IPS DF 4.7 (cell line): Measurements from ENCODE around the gene EPS15.
"Not testable (repeated sequence)": the region's sequence is repeated elsewhere in the genome, so short reads cannot be mapped to it uniquely, and the experiment has no call there.

Experiments used
- DNase-seq: peaks from one replicate; pipeline ENCODE4 v3.0.0-alpha.2; 2013; ENCODE audit warnings: low spot score; ENCODE audit errors: extremely low read depth

EPS15 gene

DNA sequence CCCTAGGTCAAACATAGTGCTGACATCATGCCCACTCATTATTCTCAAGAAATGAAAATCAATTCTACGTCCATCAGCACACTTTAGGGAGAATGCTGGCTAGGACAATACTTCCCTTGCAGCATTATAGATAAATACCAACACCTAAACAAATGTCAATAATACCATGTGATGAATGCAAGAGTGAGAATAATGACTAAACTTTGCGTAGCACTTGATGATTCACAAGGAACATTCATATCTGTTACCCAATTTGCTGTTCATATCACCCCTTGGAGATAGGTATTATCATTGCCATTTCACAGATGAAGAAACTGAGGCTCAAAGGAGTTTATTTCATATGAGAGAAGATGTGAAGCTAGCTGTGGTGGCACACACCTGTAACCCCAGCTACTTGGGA lies 24.8 kb upstream of the EPS15 start:
- no peak for DNase-seq

DNA sequence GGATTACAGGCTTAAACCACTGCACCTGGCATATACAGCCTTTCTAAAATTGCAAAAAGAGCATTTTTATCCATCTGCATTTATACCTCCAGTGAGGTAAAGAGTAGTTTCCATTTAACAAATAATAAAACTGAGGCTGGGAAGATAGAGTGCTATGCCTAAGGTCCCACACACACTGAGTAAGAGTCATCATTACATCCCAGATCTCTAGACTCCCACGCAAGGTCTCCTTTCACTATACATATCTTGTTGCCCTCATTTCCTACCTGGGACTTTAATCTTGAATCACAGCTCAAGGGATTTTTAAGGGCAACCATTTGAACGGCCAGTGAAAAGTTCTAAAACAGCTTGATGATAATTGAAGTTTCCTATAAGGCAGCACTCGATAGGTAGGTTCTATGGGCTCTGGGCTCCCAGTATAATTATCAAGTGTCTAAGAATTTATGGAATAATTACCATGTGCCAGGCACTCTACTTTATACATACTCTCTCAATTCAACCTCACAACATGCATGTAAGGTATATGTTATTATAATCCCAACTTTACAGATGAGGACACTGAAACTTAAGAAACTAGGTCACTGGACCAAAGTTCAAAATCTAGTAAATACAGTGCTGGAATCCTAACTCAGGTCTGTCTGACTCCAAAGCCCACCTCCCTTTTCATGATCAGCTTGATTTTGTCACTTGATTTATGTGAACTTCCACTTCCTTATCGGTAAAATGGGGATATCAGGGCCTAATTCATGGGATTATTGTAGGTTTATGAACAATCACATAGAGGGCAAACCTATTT lies 23.3 kb upstream of the EPS15 start:
- no peak for DNase-seq

DNA sequence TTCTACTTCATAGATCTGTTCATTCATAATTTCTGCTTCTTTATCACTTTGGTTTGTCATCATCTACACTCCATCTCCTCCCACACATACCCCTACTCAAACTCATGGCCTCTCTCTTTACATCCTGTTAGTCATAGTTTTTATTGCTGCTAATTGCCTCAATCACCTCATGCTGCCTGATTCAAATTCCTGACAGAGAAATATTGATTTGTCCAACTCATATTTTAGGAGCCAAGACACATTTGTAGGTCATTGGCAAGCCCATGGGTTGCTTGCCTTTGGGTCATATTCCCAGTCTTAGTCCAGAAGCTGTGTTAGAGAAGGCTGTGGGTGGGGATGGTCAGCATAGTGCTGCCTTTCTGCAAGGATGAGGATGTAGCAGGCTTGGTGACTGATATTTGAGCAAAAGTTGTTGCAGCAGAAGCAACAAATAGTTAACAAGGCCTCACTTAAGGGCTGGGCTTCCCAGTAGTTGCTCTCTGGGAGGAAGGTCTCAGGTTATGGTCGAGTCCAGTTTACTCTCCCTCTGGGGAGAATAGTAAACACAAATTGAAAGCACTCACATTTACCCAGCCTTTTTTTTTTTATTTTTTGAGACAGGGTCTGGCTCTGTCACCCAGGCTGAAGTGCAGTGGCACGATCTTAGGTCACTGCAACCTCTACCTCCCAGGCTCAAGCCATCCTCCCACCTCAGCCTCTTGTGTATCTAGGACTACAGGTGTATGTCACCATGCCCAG lies 22.4 kb upstream of the EPS15 start:
- DNase-seq = no peak

DNA sequence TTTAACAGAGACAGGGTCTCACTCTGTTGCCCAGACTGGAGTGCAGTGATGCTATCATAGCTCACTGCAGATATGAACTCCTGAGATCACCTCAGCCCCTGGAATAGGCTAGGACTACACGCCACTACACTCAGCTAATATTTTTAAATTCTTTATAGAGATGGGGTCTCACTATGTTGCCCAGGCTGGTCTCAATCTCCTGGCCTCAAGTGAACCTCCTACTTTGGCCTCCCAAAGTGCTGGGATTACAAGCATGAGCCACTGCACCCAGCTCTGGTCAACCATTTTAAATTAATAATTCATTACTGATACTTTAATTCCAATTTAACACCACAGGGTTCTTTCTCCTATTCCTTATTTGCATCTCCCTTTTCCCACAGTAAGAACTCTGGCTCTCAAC lies 18.5 kb upstream of the EPS15 start:
- DNase-seq = no peak

DNA sequence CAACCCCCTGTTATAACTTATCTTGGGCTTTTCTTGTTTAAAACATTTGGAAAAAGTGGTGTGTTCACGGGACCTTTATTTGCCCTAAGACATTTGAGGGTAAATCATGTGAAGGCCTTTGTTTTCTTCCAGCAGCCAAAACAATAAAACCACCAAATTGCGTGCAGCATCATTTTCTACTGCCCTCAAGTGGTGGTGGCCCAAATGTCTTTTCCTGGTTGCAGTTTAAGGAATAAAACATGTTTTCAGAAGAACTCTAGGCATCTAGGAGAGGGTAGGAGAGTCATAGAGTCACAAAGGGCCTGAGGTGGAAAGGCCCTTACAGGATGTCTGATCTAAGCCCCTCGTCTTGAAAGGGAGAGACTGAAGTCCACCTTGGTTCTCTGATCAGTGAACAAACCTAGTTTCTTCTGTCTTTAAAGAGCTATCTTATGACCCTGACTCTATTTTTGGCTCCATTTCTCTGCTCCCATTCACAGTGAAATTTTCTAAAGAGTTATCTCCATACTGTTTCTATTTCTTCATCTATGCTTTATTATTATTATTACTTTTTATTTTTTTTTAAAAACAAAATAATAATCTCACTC lies 16.0 kb upstream of the EPS15 start:
- no peak for DNase-seq

DNA sequence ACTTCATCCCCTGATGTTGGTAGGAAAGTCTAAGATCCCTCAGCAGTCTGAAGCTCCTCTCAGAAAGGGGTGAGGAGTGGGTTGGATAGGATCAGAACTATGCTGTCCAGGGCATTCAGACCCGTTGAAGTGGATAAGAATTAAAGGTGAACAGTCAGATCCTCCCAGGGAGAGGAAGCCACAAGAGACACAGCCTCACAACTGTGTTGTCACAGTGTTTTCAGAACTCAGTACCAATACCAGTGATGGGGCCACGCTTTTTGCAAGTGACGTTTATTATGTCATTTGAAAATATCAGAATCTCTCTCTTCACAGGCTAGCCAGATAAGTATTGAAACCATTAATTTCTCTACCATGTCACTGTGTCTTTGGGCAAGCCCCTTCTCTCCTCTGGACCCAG lies 15.4 kb upstream of the EPS15 start:
- no peak for DNase-seq

DNA sequence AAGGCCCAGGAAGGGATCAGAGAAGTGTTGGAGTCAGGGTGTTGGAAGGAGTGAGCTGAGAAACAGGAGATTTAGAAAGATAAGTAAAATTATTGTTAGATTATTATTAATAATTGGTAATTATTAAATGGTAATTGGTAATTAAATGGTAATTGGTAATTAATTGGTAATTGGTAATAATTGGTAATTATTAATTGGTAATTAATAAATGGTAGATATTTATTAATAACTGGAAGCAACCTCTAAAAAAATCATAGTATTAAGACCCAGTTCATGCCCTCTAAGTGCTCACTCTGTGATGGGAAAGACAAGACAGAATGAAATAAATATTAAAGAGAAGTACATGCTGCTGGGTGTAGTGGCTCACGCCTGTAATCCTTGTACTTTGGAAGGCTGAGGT lies 13.8 kb upstream of the EPS15 start:
- no peak for DNase-seq

DNA sequence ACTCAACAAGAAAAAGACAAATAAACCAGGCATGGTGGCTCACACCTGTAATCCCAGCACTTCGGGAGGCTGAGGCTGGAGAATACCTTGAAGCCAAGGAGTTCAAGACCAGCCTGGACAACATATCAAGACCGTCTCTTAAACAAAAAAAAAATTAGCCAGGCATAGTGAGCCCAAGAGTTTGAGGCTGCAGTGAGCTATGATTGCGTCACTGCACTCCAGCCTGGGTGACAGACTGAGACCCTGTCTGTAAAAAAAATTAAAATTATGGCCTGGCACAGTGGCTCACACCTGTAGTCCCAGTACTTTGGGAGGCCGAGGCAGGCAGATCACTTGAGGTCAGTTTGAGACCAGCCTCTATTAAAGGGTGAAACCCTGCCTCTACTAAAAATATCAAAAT lies 11.4 kb upstream of the EPS15 start:
- not testable (repeated sequence) for DNase-seq

DNA sequence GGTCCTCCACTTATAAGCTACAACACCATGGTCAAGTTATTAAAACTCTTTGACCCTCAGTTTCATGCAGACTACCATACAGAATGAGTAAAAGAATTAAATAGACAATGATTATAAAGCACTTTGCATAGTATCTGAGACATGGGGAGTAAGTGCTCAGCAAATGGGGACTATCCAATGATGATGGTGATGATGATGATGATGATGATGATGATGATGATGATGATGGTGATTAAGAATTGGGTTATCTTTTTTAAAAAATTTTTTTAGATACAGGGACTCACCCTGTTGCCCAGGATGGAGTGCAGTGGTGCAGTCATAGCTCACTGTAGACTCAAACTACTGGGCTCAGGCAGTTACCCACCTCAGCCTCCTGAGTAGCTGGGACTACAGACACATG lies 8.1 kb upstream of the EPS15 start:
- no peak for DNase-seq

DNA sequence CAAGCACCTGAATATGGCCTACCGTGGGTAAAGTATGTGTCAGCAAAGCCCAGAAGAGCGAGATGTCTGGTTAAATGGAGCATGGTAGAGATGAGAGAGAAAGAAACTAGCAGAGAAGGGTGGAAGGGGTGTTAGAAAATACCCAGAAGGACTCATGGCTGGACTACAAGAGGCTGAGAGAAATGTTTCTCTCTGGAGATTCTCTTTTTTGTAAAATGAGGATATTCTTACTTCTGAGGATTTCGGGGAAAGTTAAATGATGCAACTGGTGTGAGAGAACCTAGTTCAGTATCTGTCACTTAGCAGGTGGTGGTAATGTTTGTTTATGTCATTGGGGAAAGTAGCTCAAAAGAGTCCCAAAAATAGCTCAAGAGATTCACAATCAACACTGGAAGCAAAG lies 7.2 kb upstream of the EPS15 start:
- no peak for DNase-seq

DNA sequence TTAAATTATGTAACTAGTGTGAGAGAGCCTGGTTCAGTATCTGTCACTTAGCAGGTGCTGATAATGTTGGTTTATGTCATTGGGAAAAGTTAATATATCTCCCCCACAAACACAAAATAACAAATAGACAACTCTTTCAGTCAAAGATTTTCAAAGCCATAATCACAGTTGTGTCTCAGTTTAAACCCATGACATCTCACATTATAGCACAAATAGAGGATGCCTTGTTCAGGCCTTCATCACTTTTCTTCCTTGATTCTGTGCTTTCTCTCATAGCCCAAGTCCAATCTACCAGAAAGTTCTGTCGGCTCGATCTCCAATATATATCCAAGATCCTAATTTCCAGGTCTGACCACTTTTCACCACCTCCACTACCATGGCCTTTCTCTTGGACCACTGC lies 6.2 kb upstream of the EPS15 start:
- DNase-seq = no peak

DNA sequence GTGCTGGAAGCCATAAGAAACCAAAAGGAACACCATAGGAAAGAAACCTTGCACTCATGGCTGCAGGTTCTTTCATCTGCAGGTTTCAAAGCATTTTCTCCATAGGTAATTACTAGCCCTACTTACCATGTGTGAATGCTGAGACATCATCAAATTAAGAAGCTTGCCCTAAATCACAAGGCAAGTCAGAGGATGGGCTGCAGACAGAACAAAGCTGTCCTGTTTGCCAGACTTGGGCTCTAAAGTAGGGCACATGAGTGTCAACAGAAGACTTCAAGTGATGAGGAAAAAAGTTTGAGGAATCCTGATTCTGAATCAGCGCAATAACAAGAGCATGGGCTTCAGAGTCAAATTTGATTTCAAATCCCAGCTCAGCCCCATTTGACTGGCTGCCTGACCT lies 5.8 kb upstream of the EPS15 start:
- no peak for DNase-seq

DNA sequence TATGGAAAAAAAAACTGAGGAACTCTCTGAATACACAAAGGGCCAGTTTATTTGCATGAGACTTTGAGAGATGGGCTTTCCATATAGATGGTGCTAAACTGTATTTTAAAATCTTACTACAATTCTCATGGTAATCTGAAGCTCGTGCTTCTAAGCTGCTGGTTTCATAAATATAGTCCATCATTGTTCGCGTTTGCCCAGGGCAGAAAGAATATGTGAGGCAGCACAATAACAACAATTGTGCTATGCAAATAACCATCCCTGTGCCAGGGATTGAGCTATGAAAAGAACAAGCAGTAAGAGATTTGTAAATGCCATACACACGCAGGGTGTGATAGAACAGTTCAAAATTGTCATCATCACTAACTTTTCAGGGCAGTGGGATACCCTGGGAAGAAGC lies 4.9 kb upstream of the EPS15 start:
- no peak for DNase-seq

DNA sequence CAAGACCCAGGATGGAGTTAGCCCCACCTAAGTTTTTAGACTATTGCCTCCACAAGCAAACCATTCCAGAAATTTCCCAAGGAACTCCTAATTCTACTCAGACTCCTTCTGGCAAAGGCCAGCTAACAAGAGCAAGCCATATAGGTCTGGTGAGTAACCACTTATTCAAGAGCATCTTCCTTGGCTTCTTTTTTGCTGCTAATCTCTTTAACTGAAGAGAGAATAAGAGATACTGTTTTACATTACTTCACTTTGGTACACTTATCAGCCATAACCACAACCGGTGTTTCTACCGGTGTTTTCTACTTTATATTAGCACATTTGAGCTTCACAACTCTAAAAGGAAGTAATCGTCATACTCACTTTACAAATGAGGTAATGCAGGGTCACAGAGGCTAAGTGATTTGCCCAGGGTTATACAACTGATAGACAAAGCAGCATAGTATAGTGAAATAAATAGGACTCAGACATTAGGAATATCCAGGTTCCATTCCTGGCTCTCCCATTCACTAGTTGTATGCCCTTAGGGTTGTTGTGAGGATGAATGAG lies 1.7 kb upstream of the EPS15 start:
- DNase-seq = no peak

DNA sequence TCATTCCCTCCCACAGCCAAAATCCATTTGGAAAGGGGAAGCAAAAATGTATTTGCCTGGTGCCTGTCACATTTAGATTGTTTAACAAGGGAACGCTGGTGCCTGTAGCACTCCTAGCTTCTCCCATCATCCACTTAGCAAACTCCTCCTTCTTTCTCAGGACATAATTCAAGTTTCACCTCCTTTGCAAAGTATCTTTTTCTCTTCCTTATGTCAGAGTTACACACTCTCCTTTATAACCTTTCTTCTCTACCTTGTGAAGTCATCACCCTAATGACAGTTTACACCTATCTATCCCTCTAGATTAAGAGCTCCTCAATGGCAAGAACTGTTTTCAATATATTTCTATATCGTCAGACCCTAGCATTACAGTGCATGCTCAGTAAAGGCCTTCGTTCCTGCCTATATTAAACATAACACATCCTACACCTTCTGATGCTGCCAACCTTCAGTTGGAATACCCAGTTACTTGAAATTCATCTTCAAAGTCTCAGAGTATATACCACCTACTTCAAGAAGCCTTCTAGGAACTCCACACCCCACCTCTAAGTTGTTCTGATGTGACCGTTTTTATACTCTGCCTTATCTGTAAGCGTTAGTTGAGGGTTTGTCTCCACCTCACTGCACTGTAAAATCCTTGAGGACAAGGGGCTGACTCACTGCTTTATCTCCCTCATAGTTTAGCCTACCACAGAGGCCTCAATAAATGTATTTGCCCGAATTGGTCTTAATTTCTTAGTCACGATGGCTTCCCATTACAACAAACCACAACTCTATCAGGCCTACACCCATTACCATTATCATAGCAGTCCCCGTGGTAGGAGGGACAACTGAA lies 1.0 kb upstream of the EPS15 start:
- DNase-seq = no peak

DNA sequence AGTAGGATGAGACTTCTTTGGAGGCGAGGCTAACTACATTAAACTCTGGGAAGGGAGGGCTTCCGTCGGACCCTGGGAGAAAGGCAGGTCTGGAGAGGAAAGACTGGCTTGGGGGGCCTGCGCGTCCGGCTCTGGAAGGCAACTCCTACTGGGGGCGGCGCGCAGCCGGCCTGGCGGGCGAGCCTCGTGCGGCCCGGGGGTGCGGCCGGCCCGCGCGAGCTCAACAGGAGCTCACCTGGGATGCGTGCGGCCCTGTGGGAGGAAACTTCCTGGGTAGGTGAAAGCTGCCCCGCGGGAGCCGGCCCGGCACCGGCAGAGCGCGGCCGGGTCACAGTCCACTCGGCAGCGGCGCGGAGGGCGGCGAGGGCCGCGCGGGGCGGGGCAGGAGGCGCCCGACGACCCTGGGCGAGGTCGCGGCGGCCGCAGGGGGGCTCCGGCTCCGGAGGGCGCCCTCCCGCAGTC lies 449 bp downstream of the EPS15 start:
- no peak for DNase-seq

DNA sequence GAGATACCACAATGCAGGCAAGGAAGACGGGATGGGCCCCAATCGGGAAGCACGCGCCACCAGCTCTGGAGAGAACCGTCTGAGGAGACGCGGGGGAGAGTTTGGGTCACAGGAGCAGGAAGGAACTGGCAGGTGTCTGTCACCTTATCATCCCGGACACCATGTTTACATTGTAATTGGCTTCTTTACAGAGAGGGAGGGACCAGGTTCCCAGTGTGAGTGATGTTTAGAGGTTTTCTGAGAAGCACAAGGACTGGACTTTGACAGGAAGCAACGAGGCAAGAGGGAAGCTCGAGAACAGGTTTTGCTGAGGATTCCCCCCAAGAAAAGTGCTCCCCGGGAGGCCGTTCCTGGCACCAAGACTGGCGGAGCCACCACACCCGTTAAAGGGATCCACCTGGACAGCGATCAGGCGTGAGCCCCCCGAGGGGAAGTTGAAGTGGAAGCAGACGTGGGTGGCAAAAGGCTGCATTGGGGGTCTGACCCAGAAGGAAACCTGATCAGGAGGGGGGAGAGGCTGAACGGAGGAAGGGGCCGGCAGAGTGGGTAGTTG lies 957 bp downstream of the EPS15 start:
- DNase-seq = no peak

DNA sequence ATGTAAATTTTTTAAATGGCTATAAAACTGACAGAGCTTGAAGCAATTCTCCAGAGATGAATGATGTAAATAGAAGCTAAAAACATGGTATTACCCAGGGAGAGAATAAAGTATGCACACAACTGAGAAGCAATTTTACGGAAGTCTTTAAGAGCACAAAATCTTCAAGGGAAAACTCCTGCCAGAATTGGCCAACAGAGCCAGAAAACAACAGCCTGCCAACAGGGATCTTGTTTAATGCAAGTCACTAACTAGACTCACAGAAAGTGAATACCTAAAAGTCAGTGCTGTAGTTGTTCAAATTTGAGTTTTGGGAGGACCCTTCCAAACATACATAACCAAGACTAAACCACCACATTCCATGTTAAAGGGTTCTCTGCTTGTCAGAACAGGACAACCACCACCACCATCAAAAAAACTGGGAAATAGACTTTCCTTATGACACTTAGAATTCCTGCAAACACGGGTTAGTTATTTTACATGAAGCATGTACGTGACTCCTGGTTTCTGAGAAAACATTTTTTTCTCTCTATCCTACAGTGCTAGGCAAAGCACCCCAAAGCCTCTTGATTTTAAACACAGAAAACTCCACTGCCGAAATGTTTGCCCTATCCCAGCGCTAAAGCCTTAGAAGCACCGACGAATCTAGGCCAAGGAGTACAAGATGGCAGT lies 1.6 kb downstream of the EPS15 start:
- no peak for DNase-seq

DNA sequence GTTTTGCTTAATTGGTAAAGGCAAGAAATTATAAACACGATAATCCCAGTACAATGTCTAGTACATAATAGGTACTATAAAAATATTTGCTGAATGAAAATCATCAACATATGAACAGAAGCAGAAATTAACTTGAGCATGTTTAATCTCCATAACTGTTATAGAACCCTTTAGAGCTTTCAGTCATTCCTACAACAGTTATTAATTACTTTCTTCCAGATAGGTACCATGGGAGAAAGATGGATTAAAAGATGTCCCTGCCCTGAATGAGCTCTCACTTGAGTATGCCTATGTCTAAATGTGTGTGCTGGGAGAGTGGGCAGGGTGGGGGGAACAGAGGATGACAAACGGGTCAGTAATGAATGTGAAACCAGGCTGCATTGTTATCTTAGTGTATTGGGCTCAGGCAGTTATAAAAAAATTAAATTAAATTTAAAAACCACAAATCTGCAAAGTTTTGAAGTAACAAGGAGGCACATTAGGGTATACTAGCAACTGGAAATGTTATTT lies 2.4 kb downstream of the EPS15 start:
- DNase-seq = no peak

DNA sequence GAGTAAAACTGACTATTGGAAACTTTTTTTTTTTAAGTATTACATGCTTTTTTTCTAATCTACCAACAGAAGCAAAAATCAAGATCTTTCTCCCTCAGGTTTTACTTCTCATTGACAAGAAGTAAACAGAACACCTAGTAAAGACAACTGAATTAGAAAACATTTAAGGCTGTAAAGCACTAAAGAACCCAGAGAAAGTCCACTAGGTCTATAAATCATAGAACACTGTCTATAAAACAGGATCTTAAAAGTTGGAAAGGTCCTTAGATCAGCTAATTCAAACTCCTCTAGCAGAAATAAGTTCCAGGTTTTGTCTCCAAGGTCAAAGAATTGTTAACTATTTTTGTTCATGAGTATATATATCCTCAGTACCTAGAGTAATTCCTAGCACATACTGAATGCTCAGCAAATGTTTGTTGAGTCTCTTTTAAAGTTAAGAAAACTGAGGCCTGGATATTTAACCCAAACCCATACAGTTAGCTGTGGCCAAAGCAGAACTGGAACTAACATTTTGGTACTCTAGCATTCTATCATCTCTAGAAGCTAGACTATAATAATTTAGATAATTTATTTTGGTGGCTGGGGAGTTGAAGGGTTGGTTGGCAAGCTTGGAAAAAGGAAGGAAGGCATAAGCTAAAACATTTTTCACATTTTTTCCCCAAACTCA lies 3.0 kb downstream of the EPS15 start:
- DNase-seq = no peak
